SU-DHL-6 (cell line): ENCODE results near the gene RAB39A.

ENCODE experiments used
- H2AFZ ChIP-seq: fragments of 200-600 bp; sonication (generic); 2 replicates; pipeline ENCODE4 v1.6.1; 2014; ENCODE audit warnings: low read depth, mild to moderate bottlenecking, moderate library complexity, mixed read lengths, antibody characterized with exemption, low read length; ENCODE audit not compliant: severe bottlenecking
- H3F3A ChIP-seq: fragments of 200-600 bp; shearing (Covaris generic); 2 replicates; pipeline ENCODE4 v1.6.0; 2016; ENCODE audit warnings: antibody characterized with exemption, mild to moderate bottlenecking; ENCODE audit not compliant: insufficient read depth
- H3K27ac ChIP-seq: fragments of 200-600 bp; sonication (generic); 2 replicates; pipeline ENCODE4 v1.5.1; 2016; ENCODE audit warnings: low read depth, mild to moderate bottlenecking, low read length, moderate library complexity, mixed read lengths
- H3K27me3 ChIP-seq: fragments of 200-600 bp; sonication (generic), shearing (Covaris generic); 2 replicates; pipeline ENCODE4 v1.6.0; 2014; ENCODE audit warnings: mild to moderate bottlenecking, low read length
- H3K36me3 ChIP-seq: fragments of 200-600 bp; sonication (generic); 2 replicates; pipeline ENCODE4 v1.6.1; 2014; ENCODE audit warnings: mild to moderate bottlenecking, low read length, mixed read lengths
- H3K4me2 ChIP-seq: fragments of 300-600, 200-600 bp; shearing (Covaris generic), sonication (generic); 2 replicates; pipeline ENCODE4 v1.6.0; 2014; ENCODE audit warnings: low read length, low read depth, mild to moderate bottlenecking; ENCODE audit not compliant: poor library complexity, severe bottlenecking
- H3K4me3 ChIP-seq: fragments of 200-600 bp; sonication (generic); 2 replicates; pipeline ENCODE4 v1.5.1; 2014; ENCODE audit warnings: antibody characterized with exemption, low read length, mild to moderate bottlenecking, mixed read lengths; ENCODE audit not compliant: insufficient read depth, poor library complexity, severe bottlenecking
- H3K79me2 ChIP-seq: fragments of 200-600 bp; sonication (generic); 2 replicates; pipeline ENCODE4 v1.6.1; 2014; ENCODE audit warnings: mild to moderate bottlenecking, low read length, moderate library complexity; ENCODE audit not compliant: insufficient read depth
- H3K9ac ChIP-seq: fragments of 200-600 bp; sonication (generic); 2 replicates; pipeline ENCODE4 v1.7.0; 2014; ENCODE audit warnings: mild to moderate bottlenecking, low read length
- H3K9me2 ChIP-seq: fragments of 200-600 bp; sonication (generic); replicated peaks from 2 replicates; pipeline ENCODE4 v1.6.1; 2014; ENCODE audit warnings: low read length; ENCODE audit not compliant: insufficient read depth
- H3K9me3 ChIP-seq: fragments of 200-600 bp; sonication (generic); 2 replicates; pipeline ENCODE4 v1.6.1; 2014; ENCODE audit warnings: low read length, mixed read lengths; ENCODE audit not compliant: insufficient read depth
- H4K20me1 ChIP-seq: fragments of 200-600 bp; sonication (generic); 2 replicates; pipeline ENCODE4 v1.6.1; 2014; ENCODE audit warnings: low read depth, mild to moderate bottlenecking, antibody characterized with exemption, low read length, moderate library complexity, mixed read lengths
- CTCF ChIP-seq: fragments of 200-600 bp; sonication (generic); IDR thresholded peaks from one replicate; pipeline ENCODE4 v1.5.1; 2017; ENCODE audit warnings: antibody characterized with exemption, mild to moderate bottlenecking, low read length, moderate library complexity; ENCODE audit not compliant: insufficient read depth, poor library complexity, severe bottlenecking
- EZH2phosphoT487 ChIP-seq: fragments of 200-600 bp; sonication (generic), shearing (Covaris generic); conservative IDR thresholded peaks from 2 replicates; pipeline ENCODE4 v1.6.1; 2018; ENCODE audit warnings: mild to moderate bottlenecking, antibody characterized with exemption, low read length, moderate library complexity, mixed read lengths

Gene RAB39A

DNA sequence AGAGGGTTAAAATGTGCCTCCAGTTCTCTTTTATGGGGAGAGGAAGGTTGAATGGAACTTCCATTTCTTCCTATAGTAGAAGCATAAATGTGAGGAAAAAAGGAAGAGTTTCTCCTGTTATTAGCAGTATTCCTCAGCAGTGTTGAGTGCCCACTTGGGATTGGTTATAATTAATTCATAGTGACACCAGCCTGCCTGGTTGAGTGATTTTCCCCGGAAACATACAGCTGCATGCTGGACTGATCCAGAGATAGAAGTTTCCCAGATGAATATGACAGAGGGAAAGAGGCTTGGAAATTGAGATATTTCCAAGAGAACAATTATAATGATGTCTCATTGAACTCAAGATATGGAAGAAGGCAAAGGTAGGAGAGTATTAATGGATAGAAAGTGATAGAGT lies 28.3 kb downstream of the RAB39A start:
- Histone ChIP-seq H3K36me3 (no peaks in the 10 kb centered on the region), H3K79me2 (no peaks in the 10 kb centered on the region), H2AFZ (no peak overlapping the region), H3K4me3 (no peak overlapping the region), H3K9ac (no peak overlapping the region), H3K27me3 (no peaks in the 10 kb centered on the region), H3F3A (no peaks in the 10 kb centered on the region), H3K9me3 (no peaks in the 10 kb centered on the region), H3K4me2 (no peak overlapping the region), H3K9me2 (no peaks in the 10 kb centered on the region), H4K20me1 (no peaks in the 10 kb centered on the region), H3K27ac (no peak overlapping the region)
- TF ChIP-seq CTCF, result no peak
- TF ChIP-seq EZH2phosphoT487, result no peak

GRCh38 chr11:107957109-107957588 lies 28.9 kb downstream of the RAB39A start:
- no peak overlapping the region for H3K27ac ChIP-seq
- H3K36me3 ChIP-seq, result no peaks in the 10 kb centered on the region
- H3K27me3 ChIP-seq, result no peaks in the 10 kb centered on the region
- TF ChIP-seq CTCF (no peak), EZH2phosphoT487 (no peak)
- H3K79me2 ChIP-seq, result no peaks in the 10 kb centered on the region
- no peaks in the 10 kb centered on the region for H3K9me2 ChIP-seq
- H4K20me1 ChIP-seq, result no peaks in the 10 kb centered on the region
- H3K4me2 ChIP-seq, result no peak overlapping the region
- no peaks in the 10 kb centered on the region for H3K9me3 ChIP-seq
- H3F3A ChIP-seq, result no peaks in the 10 kb centered on the region
- H2AFZ ChIP-seq, result no peak overlapping the region
- H3K4me3 ChIP-seq, result no peak overlapping the region
- no peak overlapping the region for H3K9ac ChIP-seq

DNA sequence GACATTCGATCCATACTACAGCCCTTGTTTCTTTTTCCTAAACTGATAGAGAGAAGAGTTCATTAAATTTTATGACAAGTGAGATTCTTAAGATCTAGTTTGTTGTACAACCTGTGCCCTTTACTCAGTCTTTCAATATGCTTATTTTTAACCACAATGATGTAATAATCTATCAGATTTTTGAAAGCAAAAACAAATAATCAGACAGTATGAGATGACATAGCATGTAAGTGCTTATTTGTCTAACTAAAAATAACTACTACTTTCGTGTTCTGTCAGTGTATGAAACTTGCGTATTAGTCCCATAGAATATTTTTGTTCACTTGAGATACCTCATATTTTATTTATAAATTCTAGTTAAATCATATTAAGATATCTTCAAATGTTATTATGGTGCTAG lies 33.2 kb downstream of the RAB39A start:
- H3K27ac ChIP-seq, result no peak overlapping the region
- H3K9me3 ChIP-seq, result no peaks in the 10 kb centered on the region
- no peaks in the 10 kb centered on the region for H3K27me3 ChIP-seq
- H3K9ac ChIP-seq, result no peak overlapping the region
- H3K4me3 ChIP-seq, result no peak overlapping the region
- H3K9me2 ChIP-seq, result no peaks in the 10 kb centered on the region
- no peaks in the 10 kb centered on the region for H3K79me2 ChIP-seq
- H2AFZ ChIP-seq, result no peak overlapping the region
- H4K20me1 ChIP-seq, result no peaks in the 10 kb centered on the region
- no peak overlapping the region for H3K4me2 ChIP-seq
- TF ChIP-seq EZH2phosphoT487 (no peak), CTCF (no peak)
- H3K36me3 ChIP-seq, result no peaks in the 10 kb centered on the region
- no peaks in the 10 kb centered on the region for H3F3A ChIP-seq
